ENCODE measurements around the gene SERGEF. TPM values are rescaled to one million over a fixed set of nuclear protein-coding genes. Genes with fewer than 3 reads are reported as not detected.

SERGEF gene
- total and polyA plus RNA-seq, 10 donors, result 29.0 to 55.5 (median 38.8) TPM

DNA sequence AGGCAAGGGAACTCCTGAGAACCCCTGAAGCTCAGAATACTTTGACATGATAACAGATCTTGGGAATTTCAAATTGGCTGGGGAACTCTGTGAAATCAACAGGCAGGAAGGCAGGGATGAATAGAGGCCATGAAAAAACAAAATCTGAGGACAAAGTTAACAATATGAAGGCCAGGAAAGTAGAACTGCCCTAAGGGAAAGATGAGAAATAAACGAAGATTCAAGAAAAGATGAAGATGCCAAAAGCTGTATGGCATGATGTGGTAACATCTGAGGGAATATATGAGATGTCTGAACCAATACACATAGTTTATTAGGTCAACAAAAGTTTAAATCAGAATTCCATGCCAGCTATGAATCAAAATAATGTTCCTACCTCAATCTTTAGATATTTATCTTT is 25.0 kb downstream of the SERGEF start:
- peaks cover 0 to 77% (median 36%) of the 10 kb centered on the region in 6 donors for H3K36me3 ChIP-seq
- no peak for TF ChIP-seq POLR2AphosphoS5 (IDR thresholded peaks at IDR 0.05)
- TF ChIP-seq, protein P1, sequence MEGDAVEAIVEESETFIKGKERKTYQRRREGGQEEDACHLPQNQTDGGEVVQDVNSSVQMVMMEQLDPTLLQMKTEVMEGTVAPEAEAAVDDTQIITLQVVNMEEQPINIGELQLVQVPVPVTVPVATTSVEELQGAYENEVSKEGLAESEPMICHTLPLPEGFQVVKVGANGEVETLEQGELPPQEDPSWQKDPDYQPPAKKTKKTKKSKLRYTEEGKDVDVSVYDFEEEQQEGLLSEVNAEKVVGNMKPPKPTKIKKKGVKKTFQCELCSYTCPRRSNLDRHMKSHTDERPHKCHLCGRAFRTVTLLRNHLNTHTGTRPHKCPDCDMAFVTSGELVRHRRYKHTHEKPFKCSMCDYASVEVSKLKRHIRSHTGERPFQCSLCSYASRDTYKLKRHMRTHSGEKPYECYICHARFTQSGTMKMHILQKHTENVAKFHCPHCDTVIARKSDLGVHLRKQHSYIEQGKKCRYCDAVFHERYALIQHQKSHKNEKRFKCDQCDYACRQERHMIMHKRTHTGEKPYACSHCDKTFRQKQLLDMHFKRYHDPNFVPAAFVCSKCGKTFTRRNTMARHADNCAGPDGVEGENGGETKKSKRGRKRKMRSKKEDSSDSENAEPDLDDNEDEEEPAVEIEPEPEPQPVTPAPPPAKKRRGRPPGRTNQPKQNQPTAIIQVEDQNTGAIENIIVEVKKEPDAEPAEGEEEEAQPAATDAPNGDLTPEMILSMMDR (IDR thresholded peaks at IDR 0.05 in 8 of 11, conservative IDR thresholded peaks at IDR 0.05 in 3 of 11), result no peak
- H3K4me3 ChIP-seq, result no peak overlapping the region
- no peak for DNase-seq
- H3K27ac ChIP-seq, result no peak overlapping the region
- H3K27me3 ChIP-seq (replicated peaks in 1 of 7), result no peaks in the 10 kb centered on the region
- 81 to 96% (median 94%) methylated on average over 1 of the region's 1 CpG for WGBS, 5 donors
- H3K4me1 ChIP-seq, result peaks cover 0 to 6% (median 0%) of the 10 kb centered on the region in 6 donors
- H3K9me3 ChIP-seq, result no peaks in the 10 kb centered on the region
- intact Hi-C loops (cut with DNase I; ENCODE audit: low total_unique reads), result no loop called here

DNA sequence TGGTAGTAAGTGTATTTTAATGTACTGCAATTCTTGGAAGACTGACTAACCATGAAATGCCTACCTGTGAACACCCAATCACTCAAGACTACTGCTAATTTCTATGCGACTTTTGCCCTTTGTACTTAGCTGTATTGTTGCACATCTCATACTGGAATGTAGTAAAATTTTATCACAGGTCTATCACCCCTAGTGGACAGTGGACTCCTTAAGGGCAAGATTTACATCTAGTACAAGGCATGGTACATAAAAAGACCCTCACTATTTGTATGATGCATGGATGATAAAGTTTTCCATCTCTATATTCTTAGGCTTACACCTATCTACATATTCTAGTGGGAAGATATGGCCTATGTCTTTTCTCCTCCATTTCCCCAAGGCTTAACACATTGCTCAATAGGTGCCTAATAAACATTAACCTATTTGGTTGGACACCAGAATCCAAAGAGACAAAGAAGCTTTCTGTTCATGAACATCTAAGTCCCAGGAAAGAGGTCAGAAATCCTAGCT is 26.1 kb downstream of the SERGEF start:
- H3K36me3 ChIP-seq, result peaks cover 0 to 78% (median 37%) of the 10 kb centered on the region in 6 donors
- TF ChIP-seq POLR2AphosphoS5 (IDR thresholded peaks at IDR 0.05) (no peak), POLR2A (IDR thresholded peaks at IDR 0.05) (no peak)
- TF ChIP-seq, protein P1 (IDR thresholded peaks at IDR 0.05 in 8 of 11, conservative IDR thresholded peaks at IDR 0.05 in 3 of 11), result no peak
- intact Hi-C loops (cut with DNase I; ENCODE audit: low total_unique reads), result no loop called here
- no peak overlapping the region for H3K4me3 ChIP-seq
- no peak overlapping the region for H3K27ac ChIP-seq
- no peaks in the 10 kb centered on the region for H3K27me3 ChIP-seq (replicated peaks in 1 of 7)
- peaks cover 0 to 6% (median 0%) of the 10 kb centered on the region in 6 donors for H3K4me1 ChIP-seq
- H3K9me3 ChIP-seq, result no peaks in the 10 kb centered on the region
- WGBS, 5 donors, result 88 to 98% (median 91%) methylated on average over 1 of the region's 1 CpG
- DNase-seq, result no peak

DNA sequence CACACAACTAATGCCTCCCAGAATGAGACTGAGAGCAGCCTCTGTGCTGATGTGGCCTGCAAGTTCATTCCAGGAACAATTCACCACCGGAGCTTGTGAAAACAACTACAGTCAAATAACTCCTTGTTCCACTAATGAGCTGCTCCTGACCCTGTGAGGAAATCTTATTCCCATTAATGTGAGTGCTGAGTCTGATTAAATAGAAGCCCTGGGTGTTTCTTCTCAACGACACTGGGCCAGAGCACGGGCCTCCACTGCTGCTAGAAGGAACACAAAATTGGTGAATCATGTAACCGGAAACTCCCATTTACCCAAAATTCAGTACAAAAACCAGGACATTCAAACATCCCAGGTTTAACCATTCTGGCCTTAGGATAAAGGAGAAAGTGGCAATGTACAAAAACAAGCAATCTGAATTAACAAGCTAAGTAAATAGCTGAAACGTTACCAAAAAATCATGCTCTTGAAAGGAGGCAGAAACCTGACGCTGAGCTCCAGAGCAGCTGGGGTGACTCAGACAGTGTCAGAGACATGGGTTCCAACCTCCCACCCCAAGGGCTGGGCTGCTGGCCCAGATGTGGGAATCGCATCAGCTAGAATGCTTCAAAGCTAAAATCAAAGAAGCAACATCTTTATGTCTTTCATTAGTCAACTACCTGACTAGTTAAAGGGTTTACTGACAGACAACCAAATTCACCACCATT is 26.7 kb downstream of the SERGEF start:
- intact Hi-C loops (cut with DNase I; ENCODE audit: low total_unique reads), result no loop called here
- Histone ChIP-seq H3K4me1 (peaks cover 0 to 6% (median 0%) of the 10 kb centered on the region in 6 donors), H3K27me3 (replicated peaks in 1 of 7) (no peaks in the 10 kb centered on the region), H3K36me3 (peaks cover 0 to 84% (median 42%) of the 10 kb centered on the region in 6 donors), H3K27ac (no peak overlapping the region), H3K9me3 (no peaks in the 10 kb centered on the region), H3K4me3 (no peak overlapping the region)
- TF ChIP-seq POLR2AphosphoS5 (IDR thresholded peaks at IDR 0.05) (no peak), POLR2A (IDR thresholded peaks at IDR 0.05) (no peak)
- TF ChIP-seq, protein P1 (IDR thresholded peaks at IDR 0.05 in 8 of 11, conservative IDR thresholded peaks at IDR 0.05 in 3 of 11), result no peak
- no peak for DNase-seq
- 67 to 80% (median 74%) methylated on average over 7 of the region's 7 CpGs for WGBS, 5 donors

DNA sequence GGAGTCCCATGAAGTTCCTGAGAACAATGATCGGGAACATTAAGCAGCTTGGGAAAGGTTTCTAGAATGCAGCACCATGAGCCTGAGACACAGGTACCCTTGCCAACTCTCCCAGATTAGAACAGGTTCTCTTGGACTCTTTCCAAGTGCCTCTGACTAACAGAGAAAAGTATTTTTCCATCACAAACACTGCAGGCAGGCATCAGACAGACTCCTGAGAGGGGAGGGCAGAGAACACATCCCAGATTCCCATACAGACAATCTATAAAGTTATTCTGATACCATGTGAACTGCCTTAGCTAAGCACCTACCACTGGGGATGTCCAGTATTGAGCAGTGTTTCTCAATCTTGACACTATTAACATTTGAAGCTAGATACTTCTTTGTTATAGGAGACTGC is 27.3 kb downstream of the SERGEF start:
- Histone ChIP-seq H3K27me3 (replicated peaks in 1 of 7) (no peaks in the 10 kb centered on the region), H3K4me3 (no peak overlapping the region), H3K9me3 (no peaks in the 10 kb centered on the region), H3K4me1 (peaks cover 0 to 6% (median 0%) of the 10 kb centered on the region in 6 donors), H3K27ac (no peak overlapping the region), H3K36me3 (peaks cover 0 to 83% (median 40%) of the 10 kb centered on the region in 6 donors)
- intact Hi-C loops (cut with DNase I; ENCODE audit: low total_unique reads), result no loop called here
- TF ChIP-seq, protein P1 (IDR thresholded peaks at IDR 0.05 in 8 of 11, conservative IDR thresholded peaks at IDR 0.05 in 3 of 11), result no peak
- TF ChIP-seq POLR2AphosphoS5 (IDR thresholded peaks at IDR 0.05) (no peak), POLR2A (IDR thresholded peaks at IDR 0.05) (no peak)
- DNase-seq, result no peak
- 97 to 100% (median 100%) methylated on average over 1 of the region's 1 CpG for WGBS, 5 donors

Measured in spleen (tissue), 11 donors.